ENCODE measurements around the gene TBL1X. TPM values are rescaled to one million over a fixed set of nuclear protein-coding genes. Genes with fewer than 3 reads are reported as not detected.
A peak's percentile ranks its signal among the peaks of the same experiment; 100 is the strongest.

Gene TBL1X
- total RNA-seq, 4 donors from 2014 or later = 32.9 to 42.9 (median 33.4) TPM

- Histone ChIP-seq H3K27me3 (no peaks in the 10 kb centered on the region), H3K4me3 (replicated peaks in 1 of 3) (no peak overlapping the region), H3K9me3 (no peaks in the 10 kb centered on the region), H3K4me1 (peaks cover 3 to 7% of the 10 kb centered on the region in 2 donors), H3K27ac (no peak overlapping the region), H3K36me3 (no peaks in the 10 kb centered on the region)
- 86 to 87% methylated on average over 11 to 12 of the region's 12 CpGs for WGBS, 2 donors
- TF ChIP-seq, protein P1, sequence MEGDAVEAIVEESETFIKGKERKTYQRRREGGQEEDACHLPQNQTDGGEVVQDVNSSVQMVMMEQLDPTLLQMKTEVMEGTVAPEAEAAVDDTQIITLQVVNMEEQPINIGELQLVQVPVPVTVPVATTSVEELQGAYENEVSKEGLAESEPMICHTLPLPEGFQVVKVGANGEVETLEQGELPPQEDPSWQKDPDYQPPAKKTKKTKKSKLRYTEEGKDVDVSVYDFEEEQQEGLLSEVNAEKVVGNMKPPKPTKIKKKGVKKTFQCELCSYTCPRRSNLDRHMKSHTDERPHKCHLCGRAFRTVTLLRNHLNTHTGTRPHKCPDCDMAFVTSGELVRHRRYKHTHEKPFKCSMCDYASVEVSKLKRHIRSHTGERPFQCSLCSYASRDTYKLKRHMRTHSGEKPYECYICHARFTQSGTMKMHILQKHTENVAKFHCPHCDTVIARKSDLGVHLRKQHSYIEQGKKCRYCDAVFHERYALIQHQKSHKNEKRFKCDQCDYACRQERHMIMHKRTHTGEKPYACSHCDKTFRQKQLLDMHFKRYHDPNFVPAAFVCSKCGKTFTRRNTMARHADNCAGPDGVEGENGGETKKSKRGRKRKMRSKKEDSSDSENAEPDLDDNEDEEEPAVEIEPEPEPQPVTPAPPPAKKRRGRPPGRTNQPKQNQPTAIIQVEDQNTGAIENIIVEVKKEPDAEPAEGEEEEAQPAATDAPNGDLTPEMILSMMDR (IDR thresholded peaks at IDR 0.05) = no peak
- TF ChIP-seq POLR2A (IDR thresholded peaks at IDR 0.05) = no peak
- no peak for DNase-seq
- intact Hi-C loops (cut with DNase I) = no loop called here
These were observed 181.8 kb downstream of the TBL1X start for GRCh38 chrX:9646471-9647224.

- Histone ChIP-seq H3K27me3 (no peaks in the 10 kb centered on the region), H3K4me1 (peaks cover 3 to 7% of the 10 kb centered on the region in 2 donors), H3K27ac (no peak overlapping the region), H3K4me3 (replicated peaks in 1 of 3) (no peak overlapping the region), H3K9me3 (no peaks in the 10 kb centered on the region), H3K36me3 (no peaks in the 10 kb centered on the region)
- peak in 1 of 2 donors; percentile 18 for DNase-seq
- TF ChIP-seq POLR2A (IDR thresholded peaks at IDR 0.05) = no peak
- TF ChIP-seq, protein P1 (IDR thresholded peaks at IDR 0.05) = no peak
- intact Hi-C loops (cut with DNase I) = no loop called here
- 66 to 72% methylated on average over 5 to 7 of the region's 7 CpGs for WGBS, 2 donors
These were observed 182.6 kb downstream of the TBL1X start for GRCh38 chrX:9647431-9647830.

- H3K4me3 ChIP-seq (replicated peaks in 1 of 3) = no peak overlapping the region
- no peak overlapping the region for H3K27ac ChIP-seq
- H3K27me3 ChIP-seq = no peaks in the 10 kb centered on the region
- no peaks in the 10 kb centered on the region for H3K36me3 ChIP-seq
- no peaks in the 10 kb centered on the region for H3K9me3 ChIP-seq
- H3K4me1 ChIP-seq = peaks cover 3 to 7% of the 10 kb centered on the region in 2 donors
- intact Hi-C loops (cut with DNase I) = no loop called here
- TF ChIP-seq, protein P1 (IDR thresholded peaks at IDR 0.05) = no peak
- no peak for TF ChIP-seq POLR2A (IDR thresholded peaks at IDR 0.05)
- no peak for DNase-seq
- WGBS, 2 donors = 70 to 97% methylated on average over 3 of the region's 3 CpGs
These were observed 185.2 kb downstream of the TBL1X start for GRCh38 chrX:9650091-9650490.

DNA sequence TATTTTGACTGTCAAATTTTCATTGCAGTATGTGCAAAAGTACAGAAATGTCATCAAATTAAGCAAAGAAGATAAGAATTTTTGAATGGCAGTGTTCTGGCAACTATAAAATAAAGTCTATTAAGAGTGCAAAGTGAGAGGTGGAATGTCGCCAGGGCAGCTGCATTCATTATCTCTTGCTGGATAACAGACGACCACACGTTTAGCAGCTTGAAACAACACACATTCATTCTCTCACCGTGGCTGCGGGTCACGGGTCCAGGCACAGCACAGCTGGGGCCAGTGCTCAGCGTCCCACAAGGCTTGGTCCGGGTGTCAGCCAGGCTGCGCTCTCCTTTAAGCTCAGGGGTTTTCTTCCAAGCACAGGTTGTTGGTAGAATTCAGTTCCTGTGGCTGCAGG, 186.9 kb downstream of the TBL1X start:
- intact Hi-C loops (cut with DNase I) = no loop called here
- TF ChIP-seq, protein P1 (IDR thresholded peaks at IDR 0.05) = no peak
- no peak for TF ChIP-seq POLR2A (IDR thresholded peaks at IDR 0.05)
- Histone ChIP-seq H3K9me3 (no peaks in the 10 kb centered on the region), H3K27ac (no peak overlapping the region), H3K27me3 (no peaks in the 10 kb centered on the region), H3K36me3 (no peaks in the 10 kb centered on the region), H3K4me3 (replicated peaks in 1 of 3) (no peak overlapping the region), H3K4me1 (peaks cover 3 to 7% of the 10 kb centered on the region in 2 donors)
- DNase-seq = no peak
- 75 to 82% methylated on average over 6 to 9 of the region's 9 CpGs for WGBS, 2 donors

DNA sequence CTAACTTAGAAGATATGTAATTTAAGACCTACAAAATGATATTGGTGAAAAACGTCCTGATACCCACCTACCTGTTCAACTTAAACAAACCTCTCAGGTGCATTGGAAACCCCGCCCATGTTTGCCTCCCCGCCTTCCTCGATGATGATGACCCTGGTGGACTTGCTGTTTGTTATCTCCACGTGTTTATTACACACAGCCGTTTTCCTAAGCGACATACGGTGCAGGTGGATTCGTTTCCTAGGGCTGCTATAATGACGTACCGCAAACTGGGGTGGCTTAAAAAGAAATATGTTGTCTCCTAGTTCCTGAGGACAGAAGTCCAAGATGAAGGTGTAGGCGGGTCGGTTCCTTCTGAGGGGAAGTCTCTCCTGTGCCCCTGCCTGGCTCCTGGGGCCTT, 190.1 kb downstream of the TBL1X start:
- TF ChIP-seq, protein P1 (IDR thresholded peaks at IDR 0.05) = no peak
- TF ChIP-seq POLR2A (IDR thresholded peaks at IDR 0.05) = no peak
- Histone ChIP-seq H3K4me1 (no peaks in the 10 kb centered on the region), H3K27me3 (no peaks in the 10 kb centered on the region), H3K36me3 (no peaks in the 10 kb centered on the region), H3K4me3 (replicated peaks in 1 of 3) (no peak overlapping the region), H3K9me3 (no peaks in the 10 kb centered on the region), H3K27ac (no peak overlapping the region)
- DNase-seq = no peak
- 96% methylated on average over 13 of the region's 13 CpGs for WGBS, 2 donors
- intact Hi-C loops (cut with DNase I) = no loop called here
